ENCODE data around the gene BPI. TPM values are rescaled to one million over a fixed set of nuclear protein-coding genes. Genes with fewer than 3 reads are reported as not detected.

BPI gene
- total RNA-seq, 4 donors from 2014 or later: 0.22 to 0.40 TPM; not detected in 2

- Histone ChIP-seq H3K27ac (no peak overlapping the region), H3K4me3 (replicated peaks in 1 of 3) (no peak overlapping the region), H3K9me3 (no peaks in the 10 kb centered on the region), H3K4me1 (no peaks in the 10 kb centered on the region), H3K36me3 (no peaks in the 10 kb centered on the region), H3K27me3 (no peaks in the 10 kb centered on the region)
- intact Hi-C loops (cut with DNase I): no loop called here
- TF ChIP-seq POLR2A (IDR thresholded peaks at IDR 0.05): no peak
- TF ChIP-seq CTCF (IDR thresholded peaks at IDR 0.05): no peak
- WGBS, 2 donors: 88 to 95% methylated on average over 3 of the region's 3 CpGs
- DNase-seq: no peak
Observed at GRCh38 chr20:38324159-38324558, 20.2 kb downstream of the BPI start.

- no peaks in the 10 kb centered on the region for H3K9me3 ChIP-seq
- DNase-seq: no peak
- intact Hi-C loops (cut with DNase I): no loop called here
- no peak overlapping the region for H3K27ac ChIP-seq
- TF ChIP-seq POLR2A (IDR thresholded peaks at IDR 0.05): no peak
- no peak for TF ChIP-seq CTCF (IDR thresholded peaks at IDR 0.05)
- H3K4me1 ChIP-seq: no peaks in the 10 kb centered on the region
- H3K4me3 ChIP-seq (replicated peaks in 1 of 3): no peak overlapping the region
- H3K27me3 ChIP-seq: no peaks in the 10 kb centered on the region
- H3K36me3 ChIP-seq: no peaks in the 10 kb centered on the region
- 76 to 87% methylated on average over 3 of the region's 3 CpGs for WGBS, 2 donors
Observed at GRCh38 chr20:38325167-38325566, 21.2 kb downstream of the BPI start.

- intact Hi-C loops (cut with DNase I): no loop called here
- no peak for DNase-seq
- no peaks in the 10 kb centered on the region for H3K9me3 ChIP-seq
- no peak overlapping the region for H3K4me3 ChIP-seq (replicated peaks in 1 of 3)
- H3K4me1 ChIP-seq: no peaks in the 10 kb centered on the region
- H3K27me3 ChIP-seq: no peaks in the 10 kb centered on the region
- TF ChIP-seq POLR2A (IDR thresholded peaks at IDR 0.05) (no peak), CTCF (IDR thresholded peaks at IDR 0.05) (no peak)
- H3K36me3 ChIP-seq: no peaks in the 10 kb centered on the region
- 85 to 88% methylated on average over 3 of the region's 3 CpGs for WGBS, 2 donors
- no peak overlapping the region for H3K27ac ChIP-seq
Observed at GRCh38 chr20:38325905-38326304, 21.9 kb downstream of the BPI start.

DNA sequence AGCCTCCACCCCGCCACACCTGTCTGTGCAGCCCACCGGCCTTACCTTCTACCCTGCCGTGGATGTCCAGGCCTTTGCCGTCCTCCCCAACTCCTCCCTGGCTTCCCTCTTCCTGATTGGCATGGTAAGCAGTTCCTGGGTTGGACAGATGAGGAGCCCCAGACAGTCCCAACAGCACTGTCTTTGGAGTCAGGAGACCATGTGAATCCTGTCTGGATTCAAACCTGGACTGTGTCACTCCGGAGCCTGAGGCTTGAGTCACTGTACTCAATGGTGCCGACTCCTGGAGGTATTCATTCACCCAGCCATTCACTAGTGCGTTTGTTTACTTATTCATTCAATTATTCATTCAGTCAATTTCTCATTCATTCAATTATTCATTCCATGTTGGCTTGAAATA lies 22.4 kb downstream of the BPI start:
- Histone ChIP-seq H3K27me3 (no peaks in the 10 kb centered on the region), H3K9me3 (no peaks in the 10 kb centered on the region), H3K4me1 (no peaks in the 10 kb centered on the region), H3K4me3 (replicated peaks in 1 of 3) (no peak overlapping the region), H3K27ac (no peak overlapping the region), H3K36me3 (no peaks in the 10 kb centered on the region)
- no peak for DNase-seq
- TF ChIP-seq POLR2A (IDR thresholded peaks at IDR 0.05) (no peak), CTCF (IDR thresholded peaks at IDR 0.05) (no peak)
- WGBS, 2 donors: 92 to 93% methylated on average over 7 of the region's 7 CpGs
- intact Hi-C loops (cut with DNase I): no loop called here

GRCh38 chr20:38330638-38331037 lies 26.7 kb downstream of the BPI start:
- Histone ChIP-seq H3K4me1 (no peaks in the 10 kb centered on the region), H3K27ac (no peak overlapping the region), H3K36me3 (no peaks in the 10 kb centered on the region), H3K9me3 (no peaks in the 10 kb centered on the region), H3K4me3 (replicated peaks in 1 of 3) (no peak overlapping the region), H3K27me3 (no peaks in the 10 kb centered on the region)
- intact Hi-C loops (cut with DNase I): no loop called here
- no peak for DNase-seq
- WGBS, 2 donors: 40 to 61% methylated on average over 3 of the region's 3 CpGs
- TF ChIP-seq CTCF (IDR thresholded peaks at IDR 0.05) (no peak), POLR2A (IDR thresholded peaks at IDR 0.05) (no peak)
